Activated naive CD8-positive, alpha-beta T cell treated with anti-CD3 and anti-CD28 coated beads, Interleukin-2, amount 50 U/mL, for 24 hours (primary cell): ENCODE measurements around the gene STAC.
"Not testable (repeated sequence)": the region's sequence is repeated elsewhere in the genome, so short reads cannot be mapped to it uniquely, and the experiment has no call there.

ENCODE experiments used
- ATAC-seq: fragments of 150-1000 bp; cut with Tn5 transposase; one replicate; pipeline ENCODE4 v1.10.0; 2021
- DNase-seq: peaks from one replicate; pipeline ENCODE4 v3.0.0; 2021
- H3K27ac Mint-ChIP-seq: one replicate; pipeline ENCODE4 v1.8.0; 2021; ENCODE audit warnings: mild to moderate bottlenecking, mixed read lengths
- H3K27me3 Mint-ChIP-seq: one replicate; pipeline ENCODE4 v1.8.0; 2021; ENCODE audit warnings: mixed read lengths
- H3K36me3 Mint-ChIP-seq: one replicate; pipeline ENCODE4 v1.8.0; 2021; ENCODE audit warnings: low read depth, mixed read lengths
- H3K4me1 Mint-ChIP-seq: one replicate; pipeline ENCODE4 v1.8.0; 2021; ENCODE audit warnings: mixed read lengths
- H3K4me3 Mint-ChIP-seq: one replicate; pipeline ENCODE4 v1.8.0; 2021; ENCODE audit warnings: mild to moderate bottlenecking, moderate library complexity, mixed read lengths
- H3K9me3 Mint-ChIP-seq: one replicate; pipeline ENCODE4 v1.8.0; 2021; ENCODE audit warnings: mixed read lengths

STAC gene

DNA sequence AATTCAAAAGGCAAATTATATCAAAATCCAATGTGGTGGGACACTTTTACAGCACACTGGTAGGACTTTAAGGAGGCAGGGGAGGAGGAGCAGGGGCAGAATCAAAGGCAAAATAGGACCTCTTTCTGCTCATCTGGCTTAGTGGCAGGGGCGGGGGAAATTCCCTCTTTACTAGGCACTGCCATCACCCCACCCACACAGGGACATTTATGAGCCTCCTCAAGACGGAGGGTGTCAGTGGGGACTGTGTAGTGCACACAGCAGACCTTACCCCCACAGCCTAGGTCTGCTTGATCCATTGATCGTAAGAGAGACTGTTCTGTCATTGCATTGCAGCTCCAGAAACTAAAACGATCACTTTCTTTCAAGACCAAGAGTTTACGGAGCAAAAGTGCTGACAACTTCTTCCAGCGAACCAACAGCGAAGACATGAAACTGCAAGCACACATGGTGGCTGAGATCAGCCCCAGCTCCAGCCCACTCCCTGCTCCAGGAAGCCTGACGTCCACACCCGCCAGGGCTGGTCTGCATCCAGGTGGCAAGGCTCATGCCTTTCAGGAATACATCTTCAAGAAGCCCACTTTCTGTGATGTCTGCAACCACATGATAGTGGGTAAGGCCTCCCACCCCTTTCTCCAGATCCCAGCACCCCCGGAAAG, 62.9 kb downstream of the STAC start:
- DNase-seq (no peak), ATAC-seq (no peak)
- Mint-ChIP-seq H3K36me3 (no peaks in the 10 kb centered on the region), H3K4me3 (no peak overlapping the region), H3K27ac (no peak overlapping the region), H3K27me3 (no peaks in the 10 kb centered on the region), H3K4me1 (no peaks in the 10 kb centered on the region), H3K9me3 (no peaks in the 10 kb centered on the region)

GRCh38 chr3:36444909-36445308, 64.6 kb downstream of the STAC start:
- DNase-seq (no peak), ATAC-seq (no peak)
- Mint-ChIP-seq H3K4me3 (no peak overlapping the region), H3K9me3 (no peaks in the 10 kb centered on the region), H3K27me3 (no peaks in the 10 kb centered on the region), H3K4me1 (no peaks in the 10 kb centered on the region), H3K36me3 (no peaks in the 10 kb centered on the region), H3K27ac (no peak overlapping the region)

DNA sequence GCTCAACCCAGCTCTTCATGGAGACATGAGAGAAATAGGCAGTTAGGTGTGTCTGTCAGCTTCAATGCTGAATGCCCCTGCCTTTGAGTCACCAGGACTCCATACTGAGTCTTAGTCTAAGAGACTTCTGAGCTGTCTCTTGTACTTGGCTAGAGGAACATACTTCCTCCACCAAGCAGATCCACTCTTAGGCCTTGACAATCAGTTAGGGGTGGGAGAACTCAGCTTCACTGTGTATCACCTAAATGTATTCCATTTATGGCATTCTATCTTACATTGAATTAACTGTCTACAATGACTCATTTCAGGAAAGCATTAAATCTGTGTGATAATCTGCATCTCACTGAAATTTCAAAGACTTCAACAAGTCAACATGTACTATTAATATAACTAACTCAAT, 66.0 kb downstream of the STAC start:
- Mint-ChIP-seq H3K9me3 (no peaks in the 10 kb centered on the region), H3K4me1 (no peaks in the 10 kb centered on the region), H3K27me3 (no peaks in the 10 kb centered on the region), H3K27ac (no peak overlapping the region), H3K36me3 (no peaks in the 10 kb centered on the region), H3K4me3 (no peak overlapping the region)
- ATAC-seq (no peak), DNase-seq (no peak)

GRCh38 chr3:36447061-36447460, 66.8 kb downstream of the STAC start:
- H3K36me3 Mint-ChIP-seq: no peaks in the 10 kb centered on the region

DNA sequence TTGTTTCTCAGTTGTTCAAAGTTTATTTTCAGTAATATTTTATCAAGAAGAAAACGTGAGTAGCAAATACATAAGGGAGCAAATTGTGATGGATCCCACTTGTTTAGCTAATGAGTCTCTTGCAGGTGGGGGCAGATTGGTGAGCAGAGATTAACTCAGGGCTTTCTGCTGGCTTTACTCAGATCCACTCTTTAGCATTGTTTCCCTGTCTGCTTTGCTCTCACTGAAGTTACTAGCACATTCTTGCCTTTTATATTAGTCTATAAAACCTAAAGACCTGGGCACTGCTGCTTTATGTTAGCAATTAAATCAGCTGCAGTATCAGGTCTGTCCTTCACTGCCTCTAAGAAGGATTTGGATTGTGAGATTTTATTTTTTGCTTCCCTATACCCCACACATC, 71.5 kb downstream of the STAC start:
- no peaks in the 10 kb centered on the region for H3K36me3 Mint-ChIP-seq
- DNase-seq: no peak
- H3K4me1 Mint-ChIP-seq: no peaks in the 10 kb centered on the region
- H3K27me3 Mint-ChIP-seq: no peaks in the 10 kb centered on the region
- no peak for ATAC-seq
- H3K9me3 Mint-ChIP-seq: no peaks in the 10 kb centered on the region
- H3K27ac Mint-ChIP-seq: no peak overlapping the region
- no peak overlapping the region for H3K4me3 Mint-ChIP-seq

More at GRCh38 chr3:36447061-36447460, 66.8 kb downstream of the STAC start:
- H3K4me3 Mint-ChIP-seq: no peak overlapping the region
- no peaks in the 10 kb centered on the region for H3K4me1 Mint-ChIP-seq
- no peaks in the 10 kb centered on the region for H3K9me3 Mint-ChIP-seq
- no peaks in the 10 kb centered on the region for H3K27me3 Mint-ChIP-seq
- DNase-seq (no peak), ATAC-seq (no peak)
- H3K27ac Mint-ChIP-seq: no peak overlapping the region

DNA sequence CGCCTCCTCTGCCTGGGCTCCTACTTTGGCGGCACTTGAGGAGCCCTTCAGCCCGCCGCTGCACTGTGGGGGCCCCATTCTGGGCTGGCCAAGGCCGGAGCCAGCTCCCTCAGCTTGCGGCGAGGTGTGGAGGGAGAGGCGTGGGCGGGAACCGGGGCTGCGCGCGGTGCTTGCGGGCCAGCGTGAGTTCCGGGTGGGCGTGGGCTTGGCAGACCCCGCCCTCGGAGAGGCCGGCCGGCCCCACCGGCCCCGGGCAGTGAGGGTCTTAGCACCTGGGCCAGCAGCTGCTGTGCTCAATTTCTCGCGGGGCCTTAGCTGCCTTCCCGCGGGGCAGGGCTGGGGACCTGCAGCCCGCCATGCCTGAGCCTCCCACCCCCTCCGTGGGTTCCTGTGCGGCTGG, 72.9 kb downstream of the STAC start:
- H3K36me3 Mint-ChIP-seq, H3K4me3 Mint-ChIP-seq, DNase-seq, H3K27ac Mint-ChIP-seq, H3K27me3 Mint-ChIP-seq, H3K9me3 Mint-ChIP-seq, ATAC-seq, H3K4me1 Mint-ChIP-seq: not testable (repeated sequence)

DNA sequence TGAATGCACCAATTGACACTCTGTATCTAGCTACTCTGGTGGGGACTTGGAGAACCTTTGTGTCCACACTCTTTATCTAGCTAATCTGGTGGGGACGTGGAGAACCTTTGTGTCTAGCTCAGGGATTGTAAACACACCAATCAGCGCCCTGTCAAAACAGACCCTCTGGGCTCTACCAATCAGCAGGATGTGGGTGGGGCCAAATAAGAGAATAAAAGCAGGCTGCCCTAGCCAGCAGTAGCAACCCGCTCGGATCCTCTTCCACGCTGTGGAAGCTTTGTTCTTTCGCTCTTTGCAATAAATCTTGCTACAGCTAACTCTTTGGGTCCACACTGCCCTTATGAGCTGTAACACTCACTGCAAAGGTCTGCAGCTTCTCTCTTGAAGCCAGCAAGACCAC, 73.6 kb downstream of the STAC start:
- H3K27me3 Mint-ChIP-seq, DNase-seq, H3K4me1 Mint-ChIP-seq, H3K27ac Mint-ChIP-seq, H3K36me3 Mint-ChIP-seq, H3K9me3 Mint-ChIP-seq, H3K4me3 Mint-ChIP-seq, ATAC-seq: not testable (repeated sequence)

DNA sequence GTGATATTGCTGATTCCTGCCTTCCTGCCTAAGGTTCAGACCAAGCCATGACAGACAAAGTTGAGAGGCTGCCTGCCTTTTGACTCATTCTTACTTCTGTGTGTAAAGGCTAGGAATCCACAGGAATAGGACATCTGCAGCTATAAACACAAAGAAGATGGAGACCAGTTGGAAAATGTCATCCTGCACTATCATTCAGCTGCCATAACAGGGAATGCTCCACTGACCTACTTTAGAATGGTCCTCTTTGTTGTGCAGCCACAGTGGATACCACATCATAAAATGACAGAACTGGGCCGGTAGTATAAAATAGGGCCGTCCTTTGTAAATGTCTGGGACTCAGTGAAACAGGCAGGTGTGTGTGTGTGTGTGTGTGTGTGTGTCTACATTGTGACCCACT, 75.1 kb downstream of the STAC start:
- no peak overlapping the region for H3K4me3 Mint-ChIP-seq

GRCh38 chr3:36456784-36457183, 76.5 kb downstream of the STAC start:
- no peaks in the 10 kb centered on the region for H3K27me3 Mint-ChIP-seq
- H3K27ac Mint-ChIP-seq: no peak overlapping the region
- no peak overlapping the region for H3K4me3 Mint-ChIP-seq

More for the DNA sequence above, 75.1 kb downstream of the STAC start:
- no peaks in the 10 kb centered on the region for H3K4me1 Mint-ChIP-seq
- H3K9me3 Mint-ChIP-seq: no peaks in the 10 kb centered on the region
- DNase-seq (no peak), ATAC-seq (no peak)
- no peaks in the 10 kb centered on the region for H3K27me3 Mint-ChIP-seq
- H3K27ac Mint-ChIP-seq: no peak overlapping the region
- H3K36me3 Mint-ChIP-seq: no peaks in the 10 kb centered on the region

DNA sequence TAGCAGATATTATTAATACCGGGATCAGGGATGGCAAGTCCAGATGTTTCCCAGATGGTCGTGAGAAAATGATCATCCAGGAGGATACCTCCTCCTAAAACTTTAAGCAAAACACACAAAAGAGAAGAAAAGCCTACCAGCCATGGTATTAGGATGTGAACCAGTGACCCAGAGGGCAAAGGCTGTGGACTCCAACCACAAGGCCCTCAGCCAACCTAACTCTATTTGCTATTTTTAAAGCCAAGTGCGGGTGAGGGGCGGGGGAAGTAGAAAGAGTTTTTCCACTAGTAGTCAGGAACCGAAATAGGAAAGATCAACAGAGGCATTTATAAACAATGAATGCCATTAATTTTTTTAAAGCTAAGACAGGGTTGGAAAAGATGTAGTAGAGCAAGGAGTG, 77.4 kb downstream of the STAC start:
- no peaks in the 10 kb centered on the region for H3K36me3 Mint-ChIP-seq
- no peak overlapping the region for H3K27ac Mint-ChIP-seq
- DNase-seq (no peak), ATAC-seq (no peak)
- no peaks in the 10 kb centered on the region for H3K27me3 Mint-ChIP-seq
- no peak overlapping the region for H3K4me3 Mint-ChIP-seq
- no peaks in the 10 kb centered on the region for H3K4me1 Mint-ChIP-seq
- H3K9me3 Mint-ChIP-seq: no peaks in the 10 kb centered on the region

More at GRCh38 chr3:36456784-36457183, 76.5 kb downstream of the STAC start:
- no peaks in the 10 kb centered on the region for H3K4me1 Mint-ChIP-seq
- no peaks in the 10 kb centered on the region for H3K36me3 Mint-ChIP-seq
- ATAC-seq (no peak), DNase-seq (no peak)
- H3K9me3 Mint-ChIP-seq: no peaks in the 10 kb centered on the region

DNA sequence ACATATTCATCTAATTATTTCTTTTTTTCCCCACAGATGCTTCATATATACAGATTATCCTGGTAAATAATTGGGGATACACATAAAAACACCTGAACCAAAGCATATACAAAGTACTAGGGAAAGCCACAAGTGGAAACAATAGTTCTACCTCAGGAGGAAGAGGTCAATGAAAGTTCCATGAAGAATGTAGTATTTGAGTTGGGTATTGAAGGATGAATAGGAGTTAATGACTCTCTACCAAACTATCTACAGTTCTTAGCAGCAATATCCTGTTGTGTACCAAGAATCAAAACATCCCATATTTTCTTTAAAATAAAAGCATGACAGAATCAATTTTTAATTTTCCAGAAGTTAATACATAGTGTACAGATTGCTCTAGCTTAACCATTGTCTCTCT, 78.9 kb downstream of the STAC start:
- Mint-ChIP-seq H3K9me3 (no peaks in the 10 kb centered on the region), H3K27me3 (no peaks in the 10 kb centered on the region), H3K4me3 (no peak overlapping the region), H3K36me3 (no peaks in the 10 kb centered on the region), H3K4me1 (no peaks in the 10 kb centered on the region), H3K27ac (no peak overlapping the region)
- ATAC-seq: no peak
- no peak for DNase-seq

GRCh38 chr3:36461597-36461996, 81.3 kb downstream of the STAC start:
- Mint-ChIP-seq H3K36me3 (no peaks in the 10 kb centered on the region), H3K4me3 (no peak overlapping the region), H3K9me3 (peaks cover 4% of the 10 kb centered on the region), H3K4me1 (no peaks in the 10 kb centered on the region), H3K27me3 (no peaks in the 10 kb centered on the region), H3K27ac (no peak overlapping the region)
- DNase-seq: no peak
- no peak for ATAC-seq

DNA sequence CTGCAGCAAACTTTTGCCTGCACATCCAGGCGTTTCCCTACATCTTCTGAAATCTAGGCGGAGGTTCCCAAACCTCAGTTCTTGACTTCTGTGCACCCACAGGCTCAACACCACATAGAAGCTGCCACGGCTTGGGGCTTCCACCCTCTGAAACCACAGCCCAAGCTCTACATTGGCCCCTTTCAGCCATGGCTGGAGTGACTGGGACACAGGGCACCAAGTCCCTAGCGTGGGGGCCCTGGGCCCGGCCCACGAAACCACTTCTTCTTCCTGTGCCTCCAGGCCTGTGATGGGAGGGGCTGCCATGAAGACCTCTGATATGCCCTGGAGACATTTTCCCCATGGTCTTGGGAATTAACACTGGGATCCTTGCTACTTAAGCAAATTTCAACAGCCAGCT, 91.7 kb downstream of the STAC start:
- DNase-seq, H3K27ac Mint-ChIP-seq, H3K36me3 Mint-ChIP-seq, H3K4me3 Mint-ChIP-seq, H3K9me3 Mint-ChIP-seq, ATAC-seq, H3K4me1 Mint-ChIP-seq, H3K27me3 Mint-ChIP-seq: not testable (repeated sequence)

GRCh38 chr3:36475558-36475957, 95.3 kb downstream of the STAC start:
- H3K27ac Mint-ChIP-seq: no peak overlapping the region
- no peaks in the 10 kb centered on the region for H3K4me1 Mint-ChIP-seq
- H3K36me3 Mint-ChIP-seq: no peaks in the 10 kb centered on the region
- DNase-seq: no peak
- peaks cover 5% of the 10 kb centered on the region for H3K9me3 Mint-ChIP-seq
- ATAC-seq: no peak
- H3K27me3 Mint-ChIP-seq: no peaks in the 10 kb centered on the region
- no peak overlapping the region for H3K4me3 Mint-ChIP-seq

DNA sequence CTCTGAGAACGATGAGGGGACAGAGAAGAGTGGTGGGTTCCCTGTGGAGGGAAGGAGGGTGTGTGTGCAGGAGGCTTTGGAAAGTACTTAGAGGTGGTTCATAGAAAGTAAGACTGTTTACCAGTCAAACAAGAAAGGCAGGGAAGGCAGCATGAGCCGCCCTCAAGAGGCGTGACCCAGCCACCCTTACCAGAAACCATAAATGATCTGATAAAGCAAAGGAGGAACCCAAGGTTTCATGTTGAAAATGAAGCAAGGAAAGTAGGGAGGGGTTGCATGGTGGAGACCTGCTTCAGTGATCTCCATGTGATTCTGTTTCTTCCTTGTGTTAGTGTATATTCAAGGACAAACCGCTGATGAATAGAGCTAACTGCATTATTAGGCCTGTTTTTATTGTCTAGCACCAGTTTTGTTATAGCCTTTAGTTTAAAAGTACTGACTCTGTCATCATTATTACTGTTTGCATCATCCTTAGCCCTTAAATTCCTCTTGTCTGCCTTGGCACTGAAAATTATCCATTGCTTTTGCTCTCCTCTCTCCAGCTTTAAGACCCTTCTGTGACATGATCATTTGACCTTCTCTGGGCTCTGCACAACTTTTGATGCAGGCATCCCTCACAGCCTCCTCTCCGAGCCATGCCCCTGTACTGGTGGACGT, 96.1 kb downstream of the STAC start:
- no peaks in the 10 kb centered on the region for H3K36me3 Mint-ChIP-seq
- ATAC-seq (no peak), DNase-seq (no peak)
- no peaks in the 10 kb centered on the region for H3K27me3 Mint-ChIP-seq
- H3K4me1 Mint-ChIP-seq: no peaks in the 10 kb centered on the region
- H3K9me3 Mint-ChIP-seq: peaks cover 5% of the 10 kb centered on the region
- H3K27ac Mint-ChIP-seq: no peak overlapping the region
- H3K4me3 Mint-ChIP-seq: no peak overlapping the region

DNA sequence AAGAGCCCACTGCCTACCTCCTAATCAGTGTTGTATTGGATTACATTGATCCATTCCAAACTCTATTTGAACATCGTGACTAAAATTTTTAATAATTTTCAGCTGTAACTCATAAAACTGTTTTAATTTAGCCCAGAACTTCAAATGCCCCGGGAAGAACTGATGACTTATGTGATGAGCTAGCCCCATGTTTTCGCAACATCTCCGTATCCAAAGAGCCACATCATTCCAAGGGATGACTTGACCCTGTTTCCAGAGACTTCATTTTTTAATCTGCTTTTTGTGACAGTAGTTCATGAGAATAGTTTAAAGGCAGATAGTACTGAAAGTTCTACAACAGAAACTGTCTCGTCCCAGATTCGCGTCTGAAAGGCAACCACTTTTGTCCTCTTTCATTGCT, 97.4 kb downstream of the STAC start:
- ATAC-seq (no peak), DNase-seq (no peak)
- H3K4me1 Mint-ChIP-seq: no peaks in the 10 kb centered on the region
- H3K27ac Mint-ChIP-seq: no peak overlapping the region
- no peaks in the 10 kb centered on the region for H3K27me3 Mint-ChIP-seq
- H3K9me3 Mint-ChIP-seq: peaks cover 5% of the 10 kb centered on the region
- no peaks in the 10 kb centered on the region for H3K36me3 Mint-ChIP-seq
- no peak overlapping the region for H3K4me3 Mint-ChIP-seq
